Upper lobe of left lung (tissue), 4 donors: ENCODE data around the gene ZBTB45.

ENCODE experiments used
- POLR2A ChIP-seq, 4 donors: fragments of 450-650 bp; IDR thresholded peaks; one replicate each; pipeline ENCODE4 v1.5.1; 2016 to 2017; ENCODE audit warnings: antibody characterized with exemption in 4 of 4, mild to moderate bottlenecking in 2 of 4
- TF ChIP-seq, protein P1 (sequence below), 6 experiments: fragments of 450-650 bp in 4 of 6; fragments of 200-600 bp in 2 of 6; sonication (generic) in 2 of 6; IDR thresholded peaks; one replicate each; pipeline ENCODE4 v1.5.1; 2016 to 2019; ENCODE audit warnings: antibody characterized with exemption in 6 of 6

GRCh38 chr19:58468216-58468839 lies 51.3 kb downstream of the ZBTB45 start:
- TF ChIP-seq, protein P1, sequence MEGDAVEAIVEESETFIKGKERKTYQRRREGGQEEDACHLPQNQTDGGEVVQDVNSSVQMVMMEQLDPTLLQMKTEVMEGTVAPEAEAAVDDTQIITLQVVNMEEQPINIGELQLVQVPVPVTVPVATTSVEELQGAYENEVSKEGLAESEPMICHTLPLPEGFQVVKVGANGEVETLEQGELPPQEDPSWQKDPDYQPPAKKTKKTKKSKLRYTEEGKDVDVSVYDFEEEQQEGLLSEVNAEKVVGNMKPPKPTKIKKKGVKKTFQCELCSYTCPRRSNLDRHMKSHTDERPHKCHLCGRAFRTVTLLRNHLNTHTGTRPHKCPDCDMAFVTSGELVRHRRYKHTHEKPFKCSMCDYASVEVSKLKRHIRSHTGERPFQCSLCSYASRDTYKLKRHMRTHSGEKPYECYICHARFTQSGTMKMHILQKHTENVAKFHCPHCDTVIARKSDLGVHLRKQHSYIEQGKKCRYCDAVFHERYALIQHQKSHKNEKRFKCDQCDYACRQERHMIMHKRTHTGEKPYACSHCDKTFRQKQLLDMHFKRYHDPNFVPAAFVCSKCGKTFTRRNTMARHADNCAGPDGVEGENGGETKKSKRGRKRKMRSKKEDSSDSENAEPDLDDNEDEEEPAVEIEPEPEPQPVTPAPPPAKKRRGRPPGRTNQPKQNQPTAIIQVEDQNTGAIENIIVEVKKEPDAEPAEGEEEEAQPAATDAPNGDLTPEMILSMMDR (IDR thresholded peaks at IDR 0.05): no peak
- no peak for TF ChIP-seq POLR2A (IDR thresholded peaks at IDR 0.05)
